Measurements from ENCODE around the gene DDIT4L.

DNA sequence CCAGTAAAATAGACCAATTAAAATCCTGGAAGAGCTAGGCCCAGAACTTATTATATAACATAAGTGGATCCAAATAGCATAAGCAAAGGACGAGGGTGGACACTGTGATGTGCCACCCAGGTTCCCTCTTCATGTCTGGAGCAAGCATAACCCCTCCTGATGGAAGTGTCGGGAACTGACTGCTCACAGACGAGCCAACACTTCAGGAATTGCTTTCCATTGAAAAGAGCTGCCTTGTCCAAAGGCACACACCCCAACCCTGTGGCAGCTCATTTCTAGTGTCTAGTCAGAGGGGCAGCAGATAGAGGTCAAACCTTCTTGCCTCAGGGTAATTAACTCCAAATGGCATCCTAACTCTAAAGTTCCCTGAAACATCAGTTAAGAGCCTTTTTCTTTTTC, 15.3 kb downstream of the DDIT4L start:
- no peak for TF ChIP-seq YY1 (IDR thresholded peaks at IDR 0.05; ENCODE audit: low read depth)
- TF ChIP-seq, protein P1, sequence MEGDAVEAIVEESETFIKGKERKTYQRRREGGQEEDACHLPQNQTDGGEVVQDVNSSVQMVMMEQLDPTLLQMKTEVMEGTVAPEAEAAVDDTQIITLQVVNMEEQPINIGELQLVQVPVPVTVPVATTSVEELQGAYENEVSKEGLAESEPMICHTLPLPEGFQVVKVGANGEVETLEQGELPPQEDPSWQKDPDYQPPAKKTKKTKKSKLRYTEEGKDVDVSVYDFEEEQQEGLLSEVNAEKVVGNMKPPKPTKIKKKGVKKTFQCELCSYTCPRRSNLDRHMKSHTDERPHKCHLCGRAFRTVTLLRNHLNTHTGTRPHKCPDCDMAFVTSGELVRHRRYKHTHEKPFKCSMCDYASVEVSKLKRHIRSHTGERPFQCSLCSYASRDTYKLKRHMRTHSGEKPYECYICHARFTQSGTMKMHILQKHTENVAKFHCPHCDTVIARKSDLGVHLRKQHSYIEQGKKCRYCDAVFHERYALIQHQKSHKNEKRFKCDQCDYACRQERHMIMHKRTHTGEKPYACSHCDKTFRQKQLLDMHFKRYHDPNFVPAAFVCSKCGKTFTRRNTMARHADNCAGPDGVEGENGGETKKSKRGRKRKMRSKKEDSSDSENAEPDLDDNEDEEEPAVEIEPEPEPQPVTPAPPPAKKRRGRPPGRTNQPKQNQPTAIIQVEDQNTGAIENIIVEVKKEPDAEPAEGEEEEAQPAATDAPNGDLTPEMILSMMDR (IDR thresholded peaks at IDR 0.05), result no peak
- TF ChIP-seq, protein P2, sequence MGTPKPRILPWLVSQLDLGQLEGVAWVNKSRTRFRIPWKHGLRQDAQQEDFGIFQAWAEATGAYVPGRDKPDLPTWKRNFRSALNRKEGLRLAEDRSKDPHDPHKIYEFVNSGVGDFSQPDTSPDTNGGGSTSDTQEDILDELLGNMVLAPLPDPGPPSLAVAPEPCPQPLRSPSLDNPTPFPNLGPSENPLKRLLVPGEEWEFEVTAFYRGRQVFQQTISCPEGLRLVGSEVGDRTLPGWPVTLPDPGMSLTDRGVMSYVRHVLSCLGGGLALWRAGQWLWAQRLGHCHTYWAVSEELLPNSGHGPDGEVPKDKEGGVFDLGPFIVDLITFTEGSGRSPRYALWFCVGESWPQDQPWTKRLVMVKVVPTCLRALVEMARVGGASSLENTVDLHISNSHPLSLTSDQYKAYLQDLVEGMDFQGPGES (IDR thresholded peaks at IDR 0.05; ENCODE audit: low read depth, low read length), result no peak
- TF ChIP-seq EP300 (IDR thresholded peaks at IDR 0.05; ENCODE audit: borderline replicate concordance in 1 of 2, low read depth in 1 of 2, low read length in 1 of 2), result no peak
